MM.1S (cell line): Measurements from ENCODE around the gene DNAI4.

Experiments
- CTCF ChIP-seq: fragments of 300-600 bp; sonication (generic); IDR thresholded peaks from 2 replicates; pipeline ENCODE4 v1.5.1; 2016; ENCODE audit warnings: antibody characterized with exemption, low read length, mixed read lengths
- EZH2 ChIP-seq: fragments of 300-600 bp; sonication (generic); optimal IDR thresholded peaks from 2 replicates; pipeline ENCODE3; 2017; ENCODE audit warnings: low read depth, mild to moderate bottlenecking, antibody characterized with exemption, low read length, mixed read lengths
- EZH2phosphoT487 ChIP-seq: fragments of 300-600 bp; sonication (generic); IDR thresholded peaks from 2 replicates; pipeline ENCODE4 v1.6.1; 2018; ENCODE audit warnings: antibody characterized with exemption, low read length

GRCh38 chr1:66769512-66770229 lies 155.0 kb downstream of the DNAI4 start:
- no peak for TF ChIP-seq CTCF
- no peak for TF ChIP-seq EZH2phosphoT487
- no peak for TF ChIP-seq EZH2
